Measurements from ENCODE around the gene TAS2R46.
"Not testable (repeated sequence)": the region's sequence is repeated elsewhere in the genome, so short reads cannot be mapped to it uniquely, and the experiment has no call there.

Gene TAS2R46

DNA sequence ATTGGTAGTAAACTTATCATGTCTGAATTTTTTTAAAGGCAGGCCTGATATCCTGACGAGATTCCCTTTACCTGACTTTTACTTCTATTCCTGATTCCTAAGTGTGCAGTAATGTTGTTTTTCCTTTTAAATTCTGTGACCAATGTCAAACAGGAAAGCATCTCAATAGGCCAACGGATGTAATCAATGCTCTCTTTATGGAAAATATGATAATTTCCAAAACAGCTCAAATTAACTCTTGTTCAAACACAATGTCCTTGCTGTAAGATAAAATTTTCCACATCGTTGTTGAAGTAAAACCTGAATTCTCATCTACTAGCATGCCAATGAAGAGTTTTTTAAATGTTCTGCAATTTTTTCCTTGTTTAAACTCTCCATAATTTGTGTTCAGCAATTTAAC, 22.9 kb downstream of the TAS2R46 start:
- Histone ChIP-seq H3K9ac (ENCODE audit: low read length) (no peak overlapping the region), H3K4me2 (ENCODE audit: low read length) (no peak overlapping the region), H2AFZ (ENCODE audit: low read depth, low read length) (no peak overlapping the region), H3K9me3 (ENCODE audit: insufficient read depth, low read length) (no peaks in the 10 kb centered on the region), H3K27me3 (ENCODE audit: low read depth, low read length) (no peaks in the 10 kb centered on the region), H3K4me1 (ENCODE audit: low read length) (no peaks in the 10 kb centered on the region), H3K27ac (ENCODE audit: low read length) (no peak overlapping the region), H4K20me1 (ENCODE audit: insufficient read depth, low read length) (no peaks in the 10 kb centered on the region), H3K36me3 (replicated peaks; ENCODE audit: low read depth, low read length) (peaks cover 9% of the 10 kb centered on the region), H3K79me2 (ENCODE audit: low read length) (peaks cover 8% of the 10 kb centered on the region; the same call in 1 of the 2 replicates), H3K4me3 (ENCODE audit: low read length) (no peak overlapping the region)
- TF ChIP-seq, protein P1, sequence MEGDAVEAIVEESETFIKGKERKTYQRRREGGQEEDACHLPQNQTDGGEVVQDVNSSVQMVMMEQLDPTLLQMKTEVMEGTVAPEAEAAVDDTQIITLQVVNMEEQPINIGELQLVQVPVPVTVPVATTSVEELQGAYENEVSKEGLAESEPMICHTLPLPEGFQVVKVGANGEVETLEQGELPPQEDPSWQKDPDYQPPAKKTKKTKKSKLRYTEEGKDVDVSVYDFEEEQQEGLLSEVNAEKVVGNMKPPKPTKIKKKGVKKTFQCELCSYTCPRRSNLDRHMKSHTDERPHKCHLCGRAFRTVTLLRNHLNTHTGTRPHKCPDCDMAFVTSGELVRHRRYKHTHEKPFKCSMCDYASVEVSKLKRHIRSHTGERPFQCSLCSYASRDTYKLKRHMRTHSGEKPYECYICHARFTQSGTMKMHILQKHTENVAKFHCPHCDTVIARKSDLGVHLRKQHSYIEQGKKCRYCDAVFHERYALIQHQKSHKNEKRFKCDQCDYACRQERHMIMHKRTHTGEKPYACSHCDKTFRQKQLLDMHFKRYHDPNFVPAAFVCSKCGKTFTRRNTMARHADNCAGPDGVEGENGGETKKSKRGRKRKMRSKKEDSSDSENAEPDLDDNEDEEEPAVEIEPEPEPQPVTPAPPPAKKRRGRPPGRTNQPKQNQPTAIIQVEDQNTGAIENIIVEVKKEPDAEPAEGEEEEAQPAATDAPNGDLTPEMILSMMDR (IDR thresholded peaks at IDR 0.05; ENCODE audit: low read depth, low read length): no peak
- TF ChIP-seq EZH2phosphoT487 (IDR thresholded peaks at IDR 0.05; ENCODE audit: low read depth): no peak

DNA sequence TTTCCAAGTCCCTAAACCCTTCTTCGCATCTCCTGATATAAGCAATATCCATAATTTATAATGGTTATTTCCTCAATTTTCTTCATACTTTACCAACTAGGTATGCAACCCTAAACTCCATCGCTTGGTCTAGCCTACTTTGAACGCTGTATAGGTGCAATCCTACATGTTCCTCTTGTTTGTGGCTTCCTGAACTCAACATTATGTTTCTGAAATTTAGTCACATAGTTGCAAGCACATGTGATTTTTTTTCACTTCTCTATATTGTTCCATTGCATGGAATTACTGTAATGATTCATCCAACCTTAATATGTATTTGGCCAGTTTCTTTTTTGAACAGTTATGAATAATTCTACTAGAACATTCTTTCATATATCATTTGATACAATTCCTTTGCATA, 28.1 kb downstream of the TAS2R46 start:
- not testable (repeated sequence) for H4K20me1 ChIP-seq (ENCODE audit: insufficient read depth, low read length); H3K9me3 ChIP-seq (ENCODE audit: insufficient read depth, low read length); H3K4me3 ChIP-seq (ENCODE audit: low read length); H3K4me2 ChIP-seq (ENCODE audit: low read length); H3K27me3 ChIP-seq (ENCODE audit: low read depth, low read length); H3K9ac ChIP-seq (ENCODE audit: low read length); H2AFZ ChIP-seq (ENCODE audit: low read depth, low read length); H3K36me3 ChIP-seq (replicated peaks; ENCODE audit: low read depth, low read length); H3K4me1 ChIP-seq (ENCODE audit: low read length); H3K27ac ChIP-seq (ENCODE audit: low read length); H3K79me2 ChIP-seq (ENCODE audit: low read length)

DNA sequence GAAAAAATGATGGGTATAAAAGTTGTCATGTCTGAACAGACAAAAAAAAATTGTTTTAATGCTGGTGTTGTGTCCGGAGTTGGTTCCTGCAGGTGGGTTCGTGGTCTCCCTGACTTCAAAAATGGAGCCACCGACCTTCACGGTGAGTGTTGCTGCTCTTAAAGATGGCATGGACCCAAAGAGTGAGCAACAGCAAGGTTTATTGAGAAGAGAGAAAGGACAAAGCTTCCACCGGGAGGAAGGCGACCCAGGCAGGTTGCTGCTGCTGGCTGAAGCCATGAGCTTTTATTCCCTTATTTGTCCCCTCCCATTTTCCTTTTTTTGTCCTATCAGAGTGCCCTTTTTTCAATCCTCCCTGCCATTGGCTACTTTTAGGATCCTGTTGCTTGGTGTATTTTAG, 30.8 kb downstream of the TAS2R46 start, which contains the start of gene TAS2R31:
TSS of gene TAS2R31 (minus strand) at position 101 of the 400 bp plus-strand sequence. CDS start at position 29, 72 bp downstream.
- Histone ChIP-seq H3K27ac (ENCODE audit: low read length) (no peak within 1 kb of the TSS), H3K27me3 (ENCODE audit: low read depth, low read length) (no peaks in the 10 kb centered on the region), H2AFZ (ENCODE audit: low read depth, low read length) (no peak within 1 kb of the TSS), H3K4me2 (ENCODE audit: low read length) (no peak within 1 kb of the TSS), H3K4me1 (ENCODE audit: low read length) (no peaks in the 10 kb centered on the region), H3K9me3 (ENCODE audit: insufficient read depth, low read length) (no peaks in the 10 kb centered on the region), H3K79me2 (ENCODE audit: low read length) (no peaks in the 10 kb centered on the region), H4K20me1 (ENCODE audit: insufficient read depth, low read length) (no peaks in the 10 kb centered on the region), H3K36me3 (replicated peaks; ENCODE audit: low read depth, low read length) (no peaks in the 10 kb centered on the region), H3K4me3 (ENCODE audit: low read length) (no peak within 1 kb of the TSS), H3K9ac (ENCODE audit: low read length) (no peak within 1 kb of the TSS)
- TF ChIP-seq EZH2phosphoT487 (IDR thresholded peaks at IDR 0.05; ENCODE audit: low read depth): no peak
- TF ChIP-seq, protein P1 (IDR thresholded peaks at IDR 0.05; ENCODE audit: low read depth, low read length): no peak

DNA sequence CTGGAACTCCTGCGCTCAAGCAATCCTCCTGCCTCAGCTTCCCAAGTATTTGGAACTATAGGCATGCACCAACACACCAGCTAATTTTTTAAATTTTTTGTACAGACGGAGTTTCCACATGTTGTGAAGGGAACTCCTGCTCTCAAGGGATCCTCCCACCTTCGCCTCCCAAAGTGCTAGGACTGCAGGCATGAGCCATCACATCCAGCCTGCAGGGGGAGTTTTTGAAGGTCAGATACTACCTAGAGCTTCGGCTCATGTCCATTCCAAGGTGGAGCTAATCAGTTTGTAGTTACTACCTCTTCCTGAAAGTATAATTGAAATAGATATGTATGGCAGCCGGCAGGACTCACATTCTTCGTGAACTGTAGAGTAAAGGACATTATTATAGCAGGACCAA, 36.0 kb downstream of the TAS2R46 start:
- no peak overlapping the region for H3K27ac ChIP-seq (ENCODE audit: low read length)
- H4K20me1 ChIP-seq (ENCODE audit: insufficient read depth, low read length): peaks cover 4% of the 10 kb centered on the region; the same call in 1 of the 2 replicates
- H3K27me3 ChIP-seq (ENCODE audit: low read depth, low read length): no peaks in the 10 kb centered on the region
- no peak overlapping the region for H3K9ac ChIP-seq (ENCODE audit: low read length)
- no peak overlapping the region for H3K4me3 ChIP-seq (ENCODE audit: low read length)
- no peak for TF ChIP-seq EZH2phosphoT487 (IDR thresholded peaks at IDR 0.05; ENCODE audit: low read depth)
- TF ChIP-seq, protein P1 (IDR thresholded peaks at IDR 0.05; ENCODE audit: low read depth, low read length): no peak
- peaks cover 2% of the 10 kb centered on the region for H3K36me3 ChIP-seq (replicated peaks; ENCODE audit: low read depth, low read length)
- H3K9me3 ChIP-seq (ENCODE audit: insufficient read depth, low read length): no peaks in the 10 kb centered on the region
- H3K4me2 ChIP-seq (ENCODE audit: low read length): no peak overlapping the region
- H3K79me2 ChIP-seq (ENCODE audit: low read length): no peaks in the 10 kb centered on the region
- no peaks in the 10 kb centered on the region for H3K4me1 ChIP-seq (ENCODE audit: low read length)
- no peak overlapping the region for H2AFZ ChIP-seq (ENCODE audit: low read depth, low read length)

DNA sequence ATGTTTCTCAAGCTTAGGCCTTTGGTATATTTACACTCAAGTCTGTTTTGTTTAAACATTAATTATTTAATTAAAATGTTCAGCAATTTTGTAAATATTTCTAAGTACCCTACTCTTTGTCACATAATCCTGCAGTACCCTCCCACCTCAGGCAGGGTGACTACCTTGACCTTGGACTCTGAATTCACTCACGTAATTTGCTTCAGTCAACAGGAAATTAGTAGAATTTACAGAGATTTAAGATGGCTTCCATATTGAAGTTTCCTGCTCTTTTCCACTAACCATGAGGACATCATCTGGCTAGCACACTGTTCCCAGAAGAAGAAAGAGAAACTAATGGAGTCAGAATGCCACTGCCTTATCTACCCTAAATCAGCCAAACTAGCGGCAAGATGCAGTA, 38.7 kb downstream of the TAS2R46 start:
- TF ChIP-seq EZH2phosphoT487 (IDR thresholded peaks at IDR 0.05; ENCODE audit: low read depth): no peak
- TF ChIP-seq, protein P1 (IDR thresholded peaks at IDR 0.05; ENCODE audit: low read depth, low read length): no peak
- no peaks in the 10 kb centered on the region for H3K79me2 ChIP-seq (ENCODE audit: low read length)

More for the DNA sequence above, 38.7 kb downstream of the TAS2R46 start:
- H3K4me1 ChIP-seq (ENCODE audit: low read length): no peaks in the 10 kb centered on the region
- H3K27me3 ChIP-seq (ENCODE audit: low read depth, low read length): no peaks in the 10 kb centered on the region
- peaks cover 4% of the 10 kb centered on the region; the same call in 1 of the 2 replicates for H4K20me1 ChIP-seq (ENCODE audit: insufficient read depth, low read length)
- no peak overlapping the region for H2AFZ ChIP-seq (ENCODE audit: low read depth, low read length)
- no peak overlapping the region for H3K9ac ChIP-seq (ENCODE audit: low read length)
- no peaks in the 10 kb centered on the region for H3K9me3 ChIP-seq (ENCODE audit: insufficient read depth, low read length)
- H3K36me3 ChIP-seq (replicated peaks; ENCODE audit: low read depth, low read length): peaks cover 2% of the 10 kb centered on the region
- no peak overlapping the region for H3K4me2 ChIP-seq (ENCODE audit: low read length)
- H3K27ac ChIP-seq (ENCODE audit: low read length): no peak overlapping the region
- no peak overlapping the region for H3K4me3 ChIP-seq (ENCODE audit: low read length)
